AG04450 (cell line): ENCODE data around the gene ABHD16A. TPM values are rescaled to one million over a fixed set of nuclear protein-coding genes. Genes with fewer than 3 reads are reported as not detected.

ENCODE experiments used
- CTCF ChIA-PET: fragments of 300-600, 350-600 bp; formaldehyde crosslinking; extraction: SDS; loops from one replicate; lab custom pipeline; 2022; ENCODE audit warnings: antibody characterized with exemption, inconsistent platforms; lab: Charles Lee
- POLR2A ChIA-PET: fragments of 350-600 bp; formaldehyde crosslinking; extraction: SDS; loops from one replicate; lab custom pipeline; 2021; ENCODE audit warnings: antibody characterized with exemption, inconsistent platforms; lab: Yijun Ruan, JAX
- DNase-seq: peaks from one replicate; pipeline ENCODE4 v3.0.0-alpha.2; 2011; ENCODE audit warnings: low read depth, low spot score
- H3K27ac ChIP-seq: one replicate; pipeline ENCODE4 v1.5.1; 2012; ENCODE audit warnings: low read depth, low read length, control low read depth
- H3K27me3 ChIP-seq: one replicate; pipeline ENCODE4 v1.6.0; 2012; ENCODE audit warnings: low read length; ENCODE audit not compliant: control insufficient read depth, insufficient read depth
- H3K4me3 ChIP-seq: 2 replicates; pipeline ENCODE4 v1.5.1; 2011; ENCODE audit warnings: mild to moderate bottlenecking, low read depth, low read length, control low read depth
- H3K9me3 ChIP-seq: 2 replicates; pipeline ENCODE4 v1.5.1; 2012; ENCODE audit warnings: low read length; ENCODE audit not compliant: control insufficient read depth, insufficient read depth
- polyA plus RNA-seq: library from polyadenylated mRNA; depleted of rRNA; stranded (reverse); fragments of >200 nt; gene quantifications from 2 replicates; pipeline ENCODE4 v1.2.3, GENCODE V29; 2011
- TF ChIP-seq, protein P1 (sequence below): IDR thresholded peaks from 2 replicates; pipeline ENCODE4 v1.5.1; 2011; ENCODE audit warnings: low read depth, low read length, control low read depth, inconsistent platforms

The ABHD16A gene
- polyA plus RNA-seq, 1 experiment, result 34.0 TPM

- no peak overlapping the region for H3K27ac ChIP-seq
- no peak for DNase-seq
- ChIA-PET POLR2A (no interaction called here), CTCF (interaction anchor here (1.2 to 1.3 kb wide), 2 partner anchors 37 to 59 kb away, joined by 4 to 6 read pairs; no protein-coding TSS in a partner anchor)
- no peaks in the 10 kb centered on the region for H3K27me3 ChIP-seq
- no peak overlapping the region for H3K4me3 ChIP-seq
- TF ChIP-seq, protein P1, sequence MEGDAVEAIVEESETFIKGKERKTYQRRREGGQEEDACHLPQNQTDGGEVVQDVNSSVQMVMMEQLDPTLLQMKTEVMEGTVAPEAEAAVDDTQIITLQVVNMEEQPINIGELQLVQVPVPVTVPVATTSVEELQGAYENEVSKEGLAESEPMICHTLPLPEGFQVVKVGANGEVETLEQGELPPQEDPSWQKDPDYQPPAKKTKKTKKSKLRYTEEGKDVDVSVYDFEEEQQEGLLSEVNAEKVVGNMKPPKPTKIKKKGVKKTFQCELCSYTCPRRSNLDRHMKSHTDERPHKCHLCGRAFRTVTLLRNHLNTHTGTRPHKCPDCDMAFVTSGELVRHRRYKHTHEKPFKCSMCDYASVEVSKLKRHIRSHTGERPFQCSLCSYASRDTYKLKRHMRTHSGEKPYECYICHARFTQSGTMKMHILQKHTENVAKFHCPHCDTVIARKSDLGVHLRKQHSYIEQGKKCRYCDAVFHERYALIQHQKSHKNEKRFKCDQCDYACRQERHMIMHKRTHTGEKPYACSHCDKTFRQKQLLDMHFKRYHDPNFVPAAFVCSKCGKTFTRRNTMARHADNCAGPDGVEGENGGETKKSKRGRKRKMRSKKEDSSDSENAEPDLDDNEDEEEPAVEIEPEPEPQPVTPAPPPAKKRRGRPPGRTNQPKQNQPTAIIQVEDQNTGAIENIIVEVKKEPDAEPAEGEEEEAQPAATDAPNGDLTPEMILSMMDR, result no peak
- peaks cover 4% of the 10 kb centered on the region; the same call in 1 of the 2 replicates for H3K9me3 ChIP-seq
Observed at GRCh38 chr6:31732029-31732428, 28.9 kb upstream of the ABHD16A start.

GRCh38 chr6:31730631-31731086 is 27.5 kb upstream of the ABHD16A start:
- TF ChIP-seq, protein P1, result no peak
- no peak overlapping the region; the same call in 1 of the 2 replicates for H3K4me3 ChIP-seq
- peaks cover 4% of the 10 kb centered on the region; the same call in 1 of the 2 replicates for H3K9me3 ChIP-seq
- H3K27me3 ChIP-seq, result no peaks in the 10 kb centered on the region
- CTCF ChIA-PET, result interaction anchor here (0.5 to 2.8 kb wide), 4 partner anchors 8 to 100 kb away, joined by 3 to 11 read pairs (median 6); partner anchors contain the start of gene MSH5
- peak overlapping the region; percentile 90 for H3K27ac ChIP-seq
- DNase-seq, result no peak
- POLR2A ChIA-PET, result interaction anchor here (1.5 kb wide), 1 partner anchor 9 kb away, joined by 5 read pairs; the partner anchor contains the start of gene MSH5

- peak; percentile 75 for DNase-seq
- H3K4me3 ChIP-seq, result peak overlapping the region; percentile 90
- ChIA-PET CTCF (interaction anchor here (0.5 to 2.8 kb wide), 13 partner anchors 9 to 222 kb away, joined by 3 to 11 read pairs (median 4); partner anchors contain the start of gene MSH5), POLR2A (interaction anchor here (0.9 to 1.5 kb wide), 5 partner anchors 10 to 97 kb away, joined by 3 to 8 read pairs (median 4); partner anchors contain the start of genes HSPA1A, HSPA1B, HSPA1L and LSM2)
- TF ChIP-seq, protein P1, result no peak
- no peaks in the 10 kb centered on the region for H3K27me3 ChIP-seq
- H3K27ac ChIP-seq, result peak overlapping the region; percentile 90
- H3K9me3 ChIP-seq, result peaks cover 4% of the 10 kb centered on the region; the same call in 1 of the 2 replicates
Observed at GRCh38 chr6:31729979-31730630, 27.0 kb upstream of the ABHD16A start.

- Histone ChIP-seq H3K27ac (peak overlapping the region; percentile 90), H3K4me3 (peak overlapping the region; percentile 90), H3K9me3 (peaks cover 4% of the 10 kb centered on the region; the same call in 1 of the 2 replicates), H3K27me3 (no peaks in the 10 kb centered on the region)
- TF ChIP-seq, protein P1, result peak; percentile 52
- peak; percentile 51 for DNase-seq
- POLR2A ChIA-PET, result interaction anchor here (0.5 to 1.4 kb wide), 5 partner anchors 10 to 98 kb away, joined by 3 to 8 read pairs (median 3); partner anchors contain the start of genes HSPA1A, HSPA1B, HSPA1L and LSM2
- CTCF ChIA-PET, result interaction anchor here (0.5 to 2.8 kb wide), 12 partner anchors 9 to 222 kb away, joined by 3 to 11 read pairs (median 4); partner anchors contain the start of gene MSH5
Observed at GRCh38 chr6:31729515-31729978, 26.4 kb upstream of the ABHD16A start.
